Neural progenitor cell (in vitro differentiated cells): ENCODE results near the gene ARHGAP19. TPM values are rescaled to one million over a fixed set of nuclear protein-coding genes. Genes with fewer than 3 reads are reported as not detected.

ENCODE experiments used
- DNase-seq: peaks from one replicate; pipeline ENCODE4 v3.0.0-alpha.2; 2016; ENCODE audit warnings: low spot score
- H2AFZ ChIP-seq: fragments of 200-600 bp; sonication (generic); replicated peaks from 2 replicates; pipeline ENCODE4 v1.6.1; 2016; ENCODE audit warnings: antibody characterized with exemption
- H3F3A ChIP-seq: fragments of 200-600 bp; sonication (generic); 2 replicates; pipeline ENCODE4 v1.6.1; 2016; ENCODE audit warnings: antibody characterized with exemption, low read depth
- H3K27ac ChIP-seq: fragments of 200-600 bp; sonication (generic); 2 replicates; pipeline ENCODE4 v1.5.1; 2016; ENCODE audit warnings: mild to moderate bottlenecking
- H3K27me3 ChIP-seq: fragments of 200-600 bp; sonication (generic); 2 replicates; pipeline ENCODE4 v1.6.1; 2016; ENCODE audit warnings: mild to moderate bottlenecking, moderate library complexity
- H3K36me3 ChIP-seq: fragments of 200-600 bp; sonication (generic); 2 replicates; pipeline ENCODE4 v1.5.1; 2016
- H3K4me1 ChIP-seq: fragments of 200-600 bp; sonication (generic); 2 replicates; pipeline ENCODE4 v1.6.1; 2016; ENCODE audit warnings: mixed run types
- H3K4me2 ChIP-seq: fragments of 200-600 bp; sonication (generic); 2 replicates; pipeline ENCODE4 v1.6.1; 2016
- H3K4me3 ChIP-seq: fragments of 200-600 bp; sonication (generic); 2 replicates; pipeline ENCODE4 v1.5.1; 2016
- H3K79me2 ChIP-seq: fragments of 200-600 bp; sonication (generic); 2 replicates; pipeline ENCODE4 v1.6.1; 2016; ENCODE audit warnings: low read depth
- H3K9ac ChIP-seq: fragments of 200-600 bp; sonication (generic); 2 replicates; pipeline ENCODE4 v1.6.1; 2016
- H3K9me3 ChIP-seq: fragments of 200-600 bp; sonication (generic); 2 replicates; pipeline ENCODE4 v1.5.1; 2016; ENCODE audit warnings: low read depth
- H4K20me1 ChIP-seq: fragments of 200-600 bp; sonication (generic); 2 replicates; pipeline ENCODE4 v1.6.1; 2016; ENCODE audit warnings: low read depth
- H3K27ac Mint-ChIP-seq: 3 replicates; pipeline ENCODE4 v1.8.0; 2021; ENCODE audit warnings: mixed read lengths
- H3K27me3 Mint-ChIP-seq: 2 replicates; pipeline ENCODE4 v1.8.0; 2022; ENCODE audit warnings: low read depth, mild to moderate bottlenecking, inconsistent platforms, moderate library complexity, mixed read lengths; ENCODE audit not compliant: insufficient read depth
- H3K36me3 Mint-ChIP-seq: 3 replicates; pipeline ENCODE4 v1.8.0; 2021; ENCODE audit warnings: mixed read lengths
- H3K4me1 Mint-ChIP-seq: 3 replicates; pipeline ENCODE4 v1.8.0; 2021; ENCODE audit warnings: mixed read lengths
- H3K4me3 Mint-ChIP-seq: 3 replicates; pipeline ENCODE4 v1.8.0; 2021; ENCODE audit warnings: mild to moderate bottlenecking, moderate library complexity, mixed read lengths
- H3K9me3 Mint-ChIP-seq: 3 replicates; pipeline ENCODE4 v1.8.0; 2020; ENCODE audit warnings: mixed read lengths
- EZH2 ChIP-seq: fragments of 200-600 bp; sonication (generic); IDR thresholded peaks from 2 replicates; pipeline ENCODE4 v1.6.1; 2017; ENCODE audit warnings: antibody characterized with exemption, mild to moderate bottlenecking, moderate library complexity
- EZH2phosphoT487 ChIP-seq: fragments of 200-600 bp; sonication (generic); IDR thresholded peaks from 2 replicates; pipeline ENCODE4 v1.6.1; 2017; ENCODE audit warnings: antibody characterized with exemption
- total RNA-seq: library from RNA; depleted of rRNA; stranded (reverse); fragments of >200 nt; gene quantifications from 2 replicates; pipeline ENCODE4 v1.2.3, GENCODE V29; 2015; ENCODE audit warnings: low replicate concordance
- TF ChIP-seq, protein P1 (sequence below): fragments of 200-600 bp; sonication (generic); IDR thresholded peaks from 2 replicates; pipeline ENCODE4 v1.5.1; 2017; ENCODE audit warnings: antibody characterized with exemption, mild to moderate bottlenecking

Gene ARHGAP19
- total RNA-seq, 1 donor from 2014 or later, result 88.8 TPM

DNA sequence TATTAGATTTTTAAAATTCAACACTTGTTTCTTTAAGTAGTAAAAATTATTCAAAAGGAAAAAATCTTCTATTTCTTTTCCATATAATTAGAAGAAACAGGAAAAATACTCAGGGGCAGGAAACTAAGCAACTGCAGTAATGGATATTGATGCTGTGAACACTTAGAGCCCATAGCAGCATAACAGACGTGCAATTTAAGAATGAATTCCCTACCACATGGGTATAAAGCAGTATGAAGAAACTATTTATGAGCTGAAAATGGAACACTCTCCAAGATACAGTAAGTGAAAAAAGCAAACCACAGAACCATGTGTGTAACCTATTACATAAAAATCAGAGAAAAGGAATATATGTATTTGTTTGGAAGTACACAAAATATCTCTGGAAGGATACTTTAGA is 30.8 kb downstream of the ARHGAP19 start:
- TF ChIP-seq, protein P1, sequence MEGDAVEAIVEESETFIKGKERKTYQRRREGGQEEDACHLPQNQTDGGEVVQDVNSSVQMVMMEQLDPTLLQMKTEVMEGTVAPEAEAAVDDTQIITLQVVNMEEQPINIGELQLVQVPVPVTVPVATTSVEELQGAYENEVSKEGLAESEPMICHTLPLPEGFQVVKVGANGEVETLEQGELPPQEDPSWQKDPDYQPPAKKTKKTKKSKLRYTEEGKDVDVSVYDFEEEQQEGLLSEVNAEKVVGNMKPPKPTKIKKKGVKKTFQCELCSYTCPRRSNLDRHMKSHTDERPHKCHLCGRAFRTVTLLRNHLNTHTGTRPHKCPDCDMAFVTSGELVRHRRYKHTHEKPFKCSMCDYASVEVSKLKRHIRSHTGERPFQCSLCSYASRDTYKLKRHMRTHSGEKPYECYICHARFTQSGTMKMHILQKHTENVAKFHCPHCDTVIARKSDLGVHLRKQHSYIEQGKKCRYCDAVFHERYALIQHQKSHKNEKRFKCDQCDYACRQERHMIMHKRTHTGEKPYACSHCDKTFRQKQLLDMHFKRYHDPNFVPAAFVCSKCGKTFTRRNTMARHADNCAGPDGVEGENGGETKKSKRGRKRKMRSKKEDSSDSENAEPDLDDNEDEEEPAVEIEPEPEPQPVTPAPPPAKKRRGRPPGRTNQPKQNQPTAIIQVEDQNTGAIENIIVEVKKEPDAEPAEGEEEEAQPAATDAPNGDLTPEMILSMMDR, result no peak
- TF ChIP-seq EZH2 (no peak), EZH2phosphoT487 (no peak)

DNA sequence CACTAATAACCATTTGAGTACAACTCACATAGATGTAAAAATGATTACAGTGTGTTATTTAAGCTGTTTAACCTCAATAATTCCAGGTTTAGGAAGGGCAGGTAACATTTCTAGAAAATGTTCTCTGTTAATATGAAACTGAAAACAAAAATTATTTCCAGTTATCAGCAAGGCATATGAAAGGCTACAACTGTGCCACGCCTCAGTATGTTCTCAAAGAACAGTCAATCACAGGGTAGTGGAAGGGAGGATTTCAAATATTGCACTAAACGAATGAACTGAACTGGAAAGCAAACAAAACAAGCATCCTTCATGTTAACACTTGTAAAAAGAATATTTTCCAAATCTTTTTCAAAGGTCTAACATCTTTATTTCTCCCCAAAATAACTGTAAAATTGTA is 31.3 kb downstream of the ARHGAP19 start:
- H3K9me3 Mint-ChIP-seq, result no peaks in the 10 kb centered on the region
- TF ChIP-seq, protein P1, result no peak
- no peak for TF ChIP-seq EZH2phosphoT487
- Histone ChIP-seq H3K27ac (no peak overlapping the region), H3K4me1 (peaks cover 4% of the 10 kb centered on the region), H2AFZ (no peak overlapping the region), H3K27me3 (no peaks in the 10 kb centered on the region), H3F3A (peaks cover 5% of the 10 kb centered on the region), H3K4me2 (no peak overlapping the region), H4K20me1 (peaks cover 3% of the 10 kb centered on the region), H3K4me3 (no peak overlapping the region), H3K9me3 (no peaks in the 10 kb centered on the region), H3K36me3 (no peaks in the 10 kb centered on the region), H3K9ac (no peak overlapping the region), H3K79me2 (peaks cover 10% of the 10 kb centered on the region)
- no peak overlapping the region for H3K4me3 Mint-ChIP-seq
- H3K4me1 Mint-ChIP-seq, result no peaks in the 10 kb centered on the region
- H3K27me3 Mint-ChIP-seq, result no peaks in the 10 kb centered on the region
- H3K36me3 Mint-ChIP-seq, result peaks cover 23% of the 10 kb centered on the region
- H3K27ac Mint-ChIP-seq, result no peak overlapping the region
- no peak for DNase-seq

More for the DNA sequence above, 30.8 kb downstream of the ARHGAP19 start:
- H3K4me3 ChIP-seq, result no peak overlapping the region
- peaks cover 3% of the 10 kb centered on the region for H4K20me1 ChIP-seq
- Mint-ChIP-seq H3K4me1 (no peaks in the 10 kb centered on the region), H3K27me3 (no peaks in the 10 kb centered on the region), H3K9me3 (no peaks in the 10 kb centered on the region), H3K36me3 (peaks cover 20% of the 10 kb centered on the region), H3K4me3 (no peak overlapping the region), H3K27ac (no peak overlapping the region)
- no peak overlapping the region for H3K27ac ChIP-seq
- no peak overlapping the region for H3K9ac ChIP-seq
- no peaks in the 10 kb centered on the region for H3K36me3 ChIP-seq
- H2AFZ ChIP-seq, result no peak overlapping the region
- H3K4me1 ChIP-seq, result no peaks in the 10 kb centered on the region
- H3K9me3 ChIP-seq, result no peaks in the 10 kb centered on the region
- no peak for DNase-seq
- H3K27me3 ChIP-seq, result no peaks in the 10 kb centered on the region
- H3K79me2 ChIP-seq, result peaks cover 10% of the 10 kb centered on the region
- no peak overlapping the region for H3K4me2 ChIP-seq
- H3F3A ChIP-seq, result no peaks in the 10 kb centered on the region

DNA sequence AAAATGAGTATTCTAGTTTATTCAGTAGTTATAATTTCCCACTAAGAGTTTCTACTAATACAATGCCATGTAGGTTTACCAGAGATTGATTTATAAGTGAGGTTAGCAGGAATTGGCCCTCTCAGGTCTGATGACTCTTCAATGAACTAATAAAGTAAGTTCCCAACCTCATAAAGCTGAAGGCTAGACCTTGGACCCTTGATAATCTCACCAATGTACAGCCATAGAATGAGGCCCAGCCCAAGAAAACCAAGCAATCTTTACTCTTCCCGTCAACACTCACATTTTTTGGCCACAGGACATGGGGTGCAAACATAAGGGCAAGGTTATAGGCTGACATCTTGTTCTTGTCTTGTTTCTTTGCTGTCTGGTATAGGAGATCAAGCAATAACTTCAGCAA is 33.3 kb downstream of the ARHGAP19 start:
- Histone ChIP-seq H3F3A (peaks cover 14% of the 10 kb centered on the region), H3K79me2 (peaks cover 4% of the 10 kb centered on the region), H4K20me1 (peaks cover 3% of the 10 kb centered on the region), H3K4me2 (no peak overlapping the region), H3K27me3 (no peaks in the 10 kb centered on the region), H3K4me1 (peaks cover 11% of the 10 kb centered on the region), H2AFZ (no peak overlapping the region), H3K36me3 (no peaks in the 10 kb centered on the region), H3K27ac (no peak overlapping the region), H3K9ac (no peak overlapping the region), H3K9me3 (no peaks in the 10 kb centered on the region), H3K4me3 (no peak overlapping the region)
- no peaks in the 10 kb centered on the region for H3K9me3 Mint-ChIP-seq
- H3K4me3 Mint-ChIP-seq, result no peak overlapping the region
- no peak overlapping the region for H3K27ac Mint-ChIP-seq
- H3K36me3 Mint-ChIP-seq, result peaks cover 21% of the 10 kb centered on the region
- TF ChIP-seq, protein P1, result no peak
- TF ChIP-seq EZH2phosphoT487 (no peak), EZH2 (no peak)
- no peaks in the 10 kb centered on the region for H3K4me1 Mint-ChIP-seq
- H3K27me3 Mint-ChIP-seq, result no peaks in the 10 kb centered on the region
- DNase-seq, result no peak
